Right lobe of liver (tissue), 6 donors: ENCODE measurements around the gene CBX5. TPM values are rescaled to one million over a fixed set of nuclear protein-coding genes. Genes with fewer than 3 reads are reported as not detected.
"Not testable (repeated sequence)": the region's sequence is repeated elsewhere in the genome, so short reads cannot be mapped to it uniquely, and the experiment has no call there.

Experiments
- ATAC-seq, 4 donors: fragments of 200-7000 bp; cut with Tn5 transposase; one replicate each; pipeline ENCODE4 v1.9.1; 2020; ENCODE audit warnings: mild to moderate bottlenecking in 4 of 4, moderate library complexity in 4 of 4
- DNase-seq, 3 donors: peaks; one replicate each; pipeline ENCODE4 v3.0.0-alpha.2; 2020
- H3K27ac ChIP-seq, 3 donors: fragments of 200-600 bp; one replicate each; pipeline ENCODE4 v1.8.0; 2022
- H3K27me3 ChIP-seq, 2 donors: fragments of 200-600 bp; one replicate each; pipeline ENCODE4 v1.8.0; 2022
- H3K36me3 ChIP-seq, 4 donors: fragments of 200-600 bp; sonication (generic) in 1 of 4; one replicate each; pipeline versions ENCODE4 v1.5.1 to v1.8.0; 2017 to 2022; ENCODE audit warnings: control low read depth in 1 of 4
- H3K4me1 ChIP-seq, 4 donors: fragments of 200-600 bp; sonication (generic) in 1 of 4; one replicate each; pipeline versions ENCODE4 v1.5.1 to v1.8.0; 2017 to 2022; ENCODE audit warnings: control low read depth in 1 of 4
- H3K4me3 ChIP-seq, 3 donors: fragments of 200-600 bp; one replicate each; pipeline ENCODE4 v1.8.0; 2022
- H3K9me3 ChIP-seq, 4 donors: fragments of 200-600 bp; sonication (generic) in 1 of 4; one replicate each; pipeline versions ENCODE4 v1.5.1 to v1.8.0; 2017 to 2022; ENCODE audit warnings: control low read depth in 1 of 4
- CTCF ChIP-seq, 4 donors: fragments of 200-600 bp in 3 of 4; fragments of 450-650 bp in 1 of 4; IDR thresholded peaks; one replicate each; pipeline versions ENCODE4 v1.5.1 to v1.8.0; 2016 to 2022; ENCODE audit warnings: antibody characterized with exemption in 4 of 4, mild to moderate bottlenecking in 2 of 4
- POLR2A ChIP-seq: fragments of 450-650 bp; IDR thresholded peaks from one replicate; pipeline ENCODE4 v1.6.1; 2017; ENCODE audit warnings: antibody characterized with exemption, mild to moderate bottlenecking
- WGBS: methylation state at CpG from one replicate; pipeline ENCODE4 v1.1.6; 2018; ENCODE audit warnings: low coverage, low lambda C conversion rate; ENCODE audit not compliant: insufficient coverage; ENCODE audit errors: missing lambda C conversion rate; 5-methylcytosine and 5-hydroxymethylcytosine counted together
- intact Hi-C, 2 donors: fragments of 100-400 bp; cut with DNase I; formaldehyde crosslinking; loops; one replicate each; pipeline versions ENCODE4 v1.11.2 to v1.14.1; 2022
- total RNA-seq, 6 experiments: library from RNA; depleted of rRNA in 2 of 6; stranded (reverse); fragments of >200 nt in 2 of 6; fragmentation: NEBNext Ultra II Directional in 3 of 6; extraction: Animal tissue kit (Norgen Biotek cat#: 25700) in 3 of 6; gene quantifications; one replicate each; pipeline versions ENCODE4 v1.1.0 to v1.2.4, GENCODE V29; 2016 to 2023
- donor health status: DM: no; HTN: yes; CAD: no.
- donor health status: DM: no; HTN: no; CAD: no.
- donor health status: DM: no; HTN: no; CAD: no.
- donor health status: DM: no; HTN: yes; CAD: no.
- donor health status: DM: no; HTN: yes; CAD: no.

The CBX5 gene
- total RNA-seq, 6 experiments from 2014 or later: 14.4 to 23.7 (median 20.1) TPM

- Histone ChIP-seq H3K4me1 (no peaks in the 10 kb centered on the region), H3K36me3 (peaks cover 0 to 17% (median 8%) of the 10 kb centered on the region in 4 donors), H3K27me3 (no peaks in the 10 kb centered on the region), H3K27ac (no peak overlapping the region), H3K9me3 (no peaks in the 10 kb centered on the region), H3K4me3 (no peak overlapping the region)
- no peak for TF ChIP-seq CTCF (IDR thresholded peaks at IDR 0.05)
- TF ChIP-seq POLR2A: no peak
- WGBS: 86% methylated on average over 1 of the region's 1 CpG
- intact Hi-C loops: no loop called here
- ATAC-seq (no peak), DNase-seq (no peak)
These were observed 41.4 kb downstream of the CBX5 start for GRCh38 chr12:54238531-54238930.

DNA sequence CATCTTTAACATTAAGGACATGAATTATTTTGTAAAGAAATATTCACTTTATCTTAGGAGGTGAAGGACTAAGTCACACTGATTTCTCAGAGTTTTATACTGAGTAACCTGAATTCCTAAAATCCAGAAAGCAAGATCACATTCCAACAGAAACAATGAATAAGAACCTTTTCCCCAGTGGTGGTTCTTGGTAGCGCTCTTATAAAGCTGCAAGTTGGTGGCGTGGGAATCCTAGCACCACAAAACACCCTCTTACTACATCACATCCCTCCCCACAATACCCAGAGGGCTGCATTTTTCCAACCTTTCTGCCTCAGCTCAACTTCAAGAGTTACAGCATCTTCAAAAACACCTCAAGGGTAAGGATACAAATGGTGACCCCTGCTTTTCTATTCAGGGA, 47.1 kb downstream of the CBX5 start:
- H3K36me3 ChIP-seq: no peaks in the 10 kb centered on the region
- no peak overlapping the region for H3K27ac ChIP-seq
- DNase-seq: no peak
- H3K4me1 ChIP-seq: no peaks in the 10 kb centered on the region
- no peaks in the 10 kb centered on the region for H3K9me3 ChIP-seq
- H3K27me3 ChIP-seq: no peaks in the 10 kb centered on the region
- no peak for ATAC-seq
- TF ChIP-seq CTCF (IDR thresholded peaks at IDR 0.05) (no peak), POLR2A (no peak)
- no peak overlapping the region for H3K4me3 ChIP-seq
- no CpG with 5 or more reads among the region's 2 CpGs for WGBS
- intact Hi-C loops: no loop called here

- H3K27ac ChIP-seq, intact Hi-C loops, ATAC-seq, DNase-seq, H3K4me3 ChIP-seq, H3K9me3 ChIP-seq, H3K4me1 ChIP-seq, H3K27me3 ChIP-seq, H3K36me3 ChIP-seq: not testable (repeated sequence)
- 92% methylated on average over 3 of the region's 3 CpGs for WGBS
These were observed 48.7 kb downstream of the CBX5 start for GRCh38 chr12:54231269-54231668.

DNA sequence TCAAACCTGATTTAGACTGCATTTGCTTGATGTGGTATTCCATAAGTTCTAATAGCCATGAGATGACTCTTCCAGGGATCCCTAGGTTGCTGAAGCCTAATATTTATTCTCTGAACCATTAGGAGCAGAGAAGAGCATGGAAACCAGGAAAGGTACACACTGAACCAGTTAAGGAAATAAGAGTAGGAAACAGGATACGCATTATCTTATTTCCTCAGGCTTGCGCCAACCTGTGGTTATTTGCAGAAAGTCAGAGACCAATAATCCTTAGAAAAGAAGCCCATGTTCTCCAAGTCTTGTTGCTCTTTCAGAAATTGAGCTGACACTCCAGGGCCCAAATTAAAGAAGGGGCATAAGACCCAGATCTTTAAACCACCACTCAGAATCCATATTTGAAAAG, 49.4 kb downstream of the CBX5 start:
- H3K9me3 ChIP-seq: no peaks in the 10 kb centered on the region
- no peak overlapping the region for H3K27ac ChIP-seq
- TF ChIP-seq CTCF (IDR thresholded peaks at IDR 0.05) (no peak), POLR2A (no peak)
- intact Hi-C loops: no loop called here
- H3K4me1 ChIP-seq: no peaks in the 10 kb centered on the region
- WGBS: 84% methylated on average over 2 of the region's 2 CpGs
- no peaks in the 10 kb centered on the region for H3K27me3 ChIP-seq
- no peak overlapping the region for H3K4me3 ChIP-seq
- no peak for DNase-seq
- no peaks in the 10 kb centered on the region for H3K36me3 ChIP-seq
- no peak for ATAC-seq

GRCh38 chr12:54229624-54230212, 50.2 kb downstream of the CBX5 start:
- no peaks in the 10 kb centered on the region for H3K27me3 ChIP-seq
- H3K9me3 ChIP-seq: no peaks in the 10 kb centered on the region
- H3K4me3 ChIP-seq: no peak overlapping the region
- intact Hi-C loops: loop anchor here in 1 of 2 donors (10.0 kb wide), 1 partner anchor 135 kb away; the partner anchor contains the start of gene GPR84
- TF ChIP-seq POLR2A (no peak), CTCF (IDR thresholded peaks at IDR 0.05) (no peak)
- ATAC-seq (no peak), DNase-seq (no peak)
- 91% methylated on average over 4 of the region's 4 CpGs for WGBS
- H3K36me3 ChIP-seq: no peaks in the 10 kb centered on the region
- no peaks in the 10 kb centered on the region for H3K4me1 ChIP-seq
- H3K27ac ChIP-seq: no peak overlapping the region
